Neural progenitor cell (in vitro differentiated cells): ENCODE results near the gene IDUA. TPM values are rescaled to one million over a fixed set of nuclear protein-coding genes. Genes with fewer than 3 reads are reported as not detected.

Experiments
- DNase-seq: peaks from one replicate; pipeline ENCODE4 v3.0.0-alpha.2; 2016; ENCODE audit warnings: low spot score
- H2AFZ ChIP-seq: fragments of 200-600 bp; sonication (generic); replicated peaks from 2 replicates; pipeline ENCODE4 v1.6.1; 2016; ENCODE audit warnings: antibody characterized with exemption
- H3F3A ChIP-seq: fragments of 200-600 bp; sonication (generic); 2 replicates; pipeline ENCODE4 v1.6.1; 2016; ENCODE audit warnings: antibody characterized with exemption, low read depth
- H3K27ac ChIP-seq: fragments of 200-600 bp; sonication (generic); 2 replicates; pipeline ENCODE4 v1.5.1; 2016; ENCODE audit warnings: mild to moderate bottlenecking
- H3K27me3 ChIP-seq: fragments of 200-600 bp; sonication (generic); 2 replicates; pipeline ENCODE4 v1.6.1; 2016; ENCODE audit warnings: mild to moderate bottlenecking, moderate library complexity
- H3K36me3 ChIP-seq: fragments of 200-600 bp; sonication (generic); 2 replicates; pipeline ENCODE4 v1.5.1; 2016
- H3K4me1 ChIP-seq: fragments of 200-600 bp; sonication (generic); 2 replicates; pipeline ENCODE4 v1.6.1; 2016; ENCODE audit warnings: mixed run types
- H3K4me2 ChIP-seq: fragments of 200-600 bp; sonication (generic); 2 replicates; pipeline ENCODE4 v1.6.1; 2016
- H3K4me3 ChIP-seq: fragments of 200-600 bp; sonication (generic); 2 replicates; pipeline ENCODE4 v1.5.1; 2016
- H3K79me2 ChIP-seq: fragments of 200-600 bp; sonication (generic); 2 replicates; pipeline ENCODE4 v1.6.1; 2016; ENCODE audit warnings: low read depth
- H3K9ac ChIP-seq: fragments of 200-600 bp; sonication (generic); 2 replicates; pipeline ENCODE4 v1.6.1; 2016
- H3K9me3 ChIP-seq: fragments of 200-600 bp; sonication (generic); 2 replicates; pipeline ENCODE4 v1.5.1; 2016; ENCODE audit warnings: low read depth
- H4K20me1 ChIP-seq: fragments of 200-600 bp; sonication (generic); 2 replicates; pipeline ENCODE4 v1.6.1; 2016; ENCODE audit warnings: low read depth
- H3K27ac Mint-ChIP-seq: 3 replicates; pipeline ENCODE4 v1.8.0; 2021; ENCODE audit warnings: mixed read lengths
- H3K27me3 Mint-ChIP-seq: 2 replicates; pipeline ENCODE4 v1.8.0; 2022; ENCODE audit warnings: low read depth, mild to moderate bottlenecking, inconsistent platforms, moderate library complexity, mixed read lengths; ENCODE audit not compliant: insufficient read depth
- H3K36me3 Mint-ChIP-seq: 3 replicates; pipeline ENCODE4 v1.8.0; 2021; ENCODE audit warnings: mixed read lengths
- H3K4me1 Mint-ChIP-seq: 3 replicates; pipeline ENCODE4 v1.8.0; 2021; ENCODE audit warnings: mixed read lengths
- H3K4me3 Mint-ChIP-seq: 3 replicates; pipeline ENCODE4 v1.8.0; 2021; ENCODE audit warnings: mild to moderate bottlenecking, moderate library complexity, mixed read lengths
- H3K9me3 Mint-ChIP-seq: 3 replicates; pipeline ENCODE4 v1.8.0; 2020; ENCODE audit warnings: mixed read lengths
- EZH2 ChIP-seq: fragments of 200-600 bp; sonication (generic); IDR thresholded peaks from 2 replicates; pipeline ENCODE4 v1.6.1; 2017; ENCODE audit warnings: antibody characterized with exemption, mild to moderate bottlenecking, moderate library complexity
- EZH2phosphoT487 ChIP-seq: fragments of 200-600 bp; sonication (generic); IDR thresholded peaks from 2 replicates; pipeline ENCODE4 v1.6.1; 2017; ENCODE audit warnings: antibody characterized with exemption
- total RNA-seq: library from RNA; depleted of rRNA; stranded (reverse); fragments of >200 nt; gene quantifications from 2 replicates; pipeline ENCODE4 v1.2.3, GENCODE V29; 2015; ENCODE audit warnings: low replicate concordance
- TF ChIP-seq, protein P1 (sequence below): fragments of 200-600 bp; sonication (generic); IDR thresholded peaks from 2 replicates; pipeline ENCODE4 v1.5.1; 2017; ENCODE audit warnings: antibody characterized with exemption, mild to moderate bottlenecking

Gene IDUA
- total RNA-seq, 1 donor from 2014 or later, result 0.47 TPM

DNA sequence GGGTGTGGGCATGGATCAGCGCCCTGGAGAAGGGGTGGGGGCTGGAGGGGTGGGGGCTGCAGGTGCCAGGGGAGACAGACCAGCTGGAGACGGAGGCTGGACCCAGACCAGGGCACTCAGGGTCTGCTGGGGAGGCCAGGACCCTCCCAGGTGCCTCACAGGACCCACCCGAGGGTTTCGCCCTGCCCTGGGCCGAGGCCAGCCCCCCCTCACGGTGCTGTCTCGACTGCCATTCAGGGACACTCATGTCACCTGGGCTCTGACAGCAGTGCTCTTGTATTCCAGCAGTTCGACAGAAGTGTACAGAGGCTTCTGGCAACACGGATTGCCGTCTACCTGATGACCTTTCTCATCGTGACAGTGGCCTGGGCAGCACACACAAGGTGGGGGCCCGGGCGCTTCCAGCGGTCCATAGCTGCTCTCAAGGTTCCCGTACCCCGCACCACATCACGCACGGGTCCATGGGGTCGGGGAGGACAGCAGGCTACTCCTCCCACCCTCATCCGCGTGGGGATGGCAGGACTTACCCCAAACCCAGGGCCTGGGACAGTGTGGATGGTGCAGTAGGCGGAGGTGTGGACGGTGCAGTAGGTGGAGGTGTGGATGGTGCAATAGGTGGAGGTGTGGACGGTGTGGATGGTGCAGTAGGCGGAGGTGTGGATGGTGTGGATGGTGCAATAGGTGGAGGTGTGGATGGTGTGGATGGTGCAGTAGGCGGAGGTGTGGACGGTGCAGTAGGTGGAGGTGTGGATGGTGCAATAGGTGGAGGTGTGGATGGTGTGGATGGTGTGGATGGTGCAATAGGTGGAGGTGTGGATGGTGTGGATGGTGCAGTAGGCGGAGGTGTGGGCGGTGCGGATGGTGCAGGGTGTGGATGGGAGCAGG lies 36.5 kb upstream of the IDUA start:
- Histone ChIP-seq H3K9me3 (no peaks in the 10 kb centered on the region), H2AFZ (no peak overlapping the region), H3K4me2 (no peak overlapping the region), H3K9ac (no peak overlapping the region), H4K20me1 (no peaks in the 10 kb centered on the region), H3K79me2 (no peaks in the 10 kb centered on the region), H3K4me3 (no peak overlapping the region), H3K27ac (no peak overlapping the region), H3K4me1 (peaks cover 9% of the 10 kb centered on the region), H3K27me3 (no peaks in the 10 kb centered on the region), H3K36me3 (no peaks in the 10 kb centered on the region), H3F3A (peaks cover 2% of the 10 kb centered on the region)
- TF ChIP-seq EZH2phosphoT487 (no peak), EZH2 (no peak)
- TF ChIP-seq, protein P1, sequence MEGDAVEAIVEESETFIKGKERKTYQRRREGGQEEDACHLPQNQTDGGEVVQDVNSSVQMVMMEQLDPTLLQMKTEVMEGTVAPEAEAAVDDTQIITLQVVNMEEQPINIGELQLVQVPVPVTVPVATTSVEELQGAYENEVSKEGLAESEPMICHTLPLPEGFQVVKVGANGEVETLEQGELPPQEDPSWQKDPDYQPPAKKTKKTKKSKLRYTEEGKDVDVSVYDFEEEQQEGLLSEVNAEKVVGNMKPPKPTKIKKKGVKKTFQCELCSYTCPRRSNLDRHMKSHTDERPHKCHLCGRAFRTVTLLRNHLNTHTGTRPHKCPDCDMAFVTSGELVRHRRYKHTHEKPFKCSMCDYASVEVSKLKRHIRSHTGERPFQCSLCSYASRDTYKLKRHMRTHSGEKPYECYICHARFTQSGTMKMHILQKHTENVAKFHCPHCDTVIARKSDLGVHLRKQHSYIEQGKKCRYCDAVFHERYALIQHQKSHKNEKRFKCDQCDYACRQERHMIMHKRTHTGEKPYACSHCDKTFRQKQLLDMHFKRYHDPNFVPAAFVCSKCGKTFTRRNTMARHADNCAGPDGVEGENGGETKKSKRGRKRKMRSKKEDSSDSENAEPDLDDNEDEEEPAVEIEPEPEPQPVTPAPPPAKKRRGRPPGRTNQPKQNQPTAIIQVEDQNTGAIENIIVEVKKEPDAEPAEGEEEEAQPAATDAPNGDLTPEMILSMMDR, result no peak
- H3K4me1 Mint-ChIP-seq, result peaks cover 10% of the 10 kb centered on the region
- H3K27ac Mint-ChIP-seq, result no peak overlapping the region
- peaks cover 3% of the 10 kb centered on the region for H3K27me3 Mint-ChIP-seq
- H3K9me3 Mint-ChIP-seq, result no peaks in the 10 kb centered on the region
- H3K36me3 Mint-ChIP-seq, result peaks cover 5% of the 10 kb centered on the region
- no peak overlapping the region for H3K4me3 Mint-ChIP-seq
- DNase-seq, result no peak

DNA sequence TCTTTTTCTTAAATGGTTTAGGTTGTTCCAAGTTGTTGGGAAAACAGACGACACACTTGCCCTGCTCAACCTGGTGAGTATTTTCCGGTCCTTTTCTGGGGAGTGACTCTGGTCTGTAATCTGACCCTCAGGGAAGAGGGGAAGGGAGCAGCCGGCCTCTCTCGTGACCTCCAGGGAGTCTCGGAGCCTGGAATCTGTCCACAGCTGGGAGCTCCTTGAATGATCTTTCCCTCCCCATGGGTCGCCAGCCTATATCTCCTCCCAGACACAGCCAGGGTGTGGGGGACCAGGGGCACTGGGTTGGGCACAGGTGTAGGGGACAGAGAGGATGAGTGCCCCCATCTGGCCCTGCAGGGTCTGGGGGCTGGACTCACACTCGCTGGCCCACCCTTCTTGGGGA lies 35.7 kb upstream of the IDUA start:
- no peaks in the 10 kb centered on the region for H3K27me3 ChIP-seq
- Mint-ChIP-seq H3K27ac (no peak overlapping the region), H3K4me3 (no peak overlapping the region), H3K27me3 (peaks cover 3% of the 10 kb centered on the region), H3K9me3 (no peaks in the 10 kb centered on the region), H3K36me3 (peaks cover 5% of the 10 kb centered on the region), H3K4me1 (peaks cover 3% of the 10 kb centered on the region)
- H3K4me3 ChIP-seq, result no peak overlapping the region
- no peak overlapping the region for H3K27ac ChIP-seq
- peak; percentile 48 for DNase-seq
- TF ChIP-seq EZH2, result no peak
- TF ChIP-seq EZH2phosphoT487, result no peak
- TF ChIP-seq, protein P1, result no peak
- no peaks in the 10 kb centered on the region for H3K79me2 ChIP-seq
- H3K4me2 ChIP-seq, result no peak overlapping the region
- no peak overlapping the region for H2AFZ ChIP-seq
- peaks cover 4% of the 10 kb centered on the region for H3K4me1 ChIP-seq
- no peak overlapping the region for H3K9ac ChIP-seq
- H3F3A ChIP-seq, result no peaks in the 10 kb centered on the region
- H3K36me3 ChIP-seq, result no peaks in the 10 kb centered on the region
- no peaks in the 10 kb centered on the region for H4K20me1 ChIP-seq
- H3K9me3 ChIP-seq, result no peaks in the 10 kb centered on the region

DNA sequence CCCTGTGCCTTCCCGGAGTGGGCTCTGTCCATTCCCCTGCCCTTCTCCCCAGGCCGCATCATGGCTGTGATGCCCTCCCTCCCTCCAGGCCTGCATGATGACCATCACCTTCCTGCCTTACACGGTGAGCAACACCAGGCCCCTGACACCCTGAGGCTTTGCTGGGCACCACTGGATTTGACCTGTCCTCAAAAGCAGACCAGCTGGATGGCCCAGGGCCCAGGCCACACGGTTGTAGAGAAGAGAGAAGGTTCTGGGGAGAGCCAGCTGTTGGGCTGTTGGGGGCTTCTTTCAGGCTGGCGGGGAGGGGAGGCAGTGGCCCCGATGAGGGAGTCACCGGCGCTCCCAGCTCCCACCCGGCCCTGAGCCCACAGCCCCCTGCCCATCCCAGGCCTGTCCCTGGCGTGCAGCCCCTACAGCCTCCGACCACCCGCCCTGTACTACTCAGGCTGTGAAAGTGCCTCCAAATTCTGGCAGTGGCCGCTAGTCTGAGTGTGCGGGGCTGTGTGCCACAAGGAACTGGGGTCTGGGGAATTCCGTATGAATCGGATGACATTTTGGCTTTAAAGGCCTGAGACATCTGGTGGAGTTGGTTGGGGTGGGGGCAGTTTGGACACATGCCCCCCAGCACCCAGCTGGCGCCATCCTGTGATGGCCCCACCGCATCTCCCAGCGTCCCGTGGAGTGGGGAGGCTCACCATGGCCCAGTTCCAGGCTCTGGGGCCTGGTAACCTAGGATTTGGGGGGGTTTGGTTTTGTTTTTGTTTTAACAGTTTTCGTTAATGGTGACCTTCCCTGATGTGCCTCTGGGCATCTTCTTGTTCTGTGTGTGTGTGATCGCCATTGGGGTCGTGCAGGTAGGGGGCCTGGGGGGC lies 35.0 kb upstream of the IDUA start:
- TF ChIP-seq, protein P1, result no peak
- no peak for TF ChIP-seq EZH2phosphoT487
- no peak for TF ChIP-seq EZH2
- no peaks in the 10 kb centered on the region for H3K36me3 ChIP-seq
- Mint-ChIP-seq H3K27ac (no peak overlapping the region), H3K4me3 (no peak overlapping the region), H3K4me1 (peaks cover 3% of the 10 kb centered on the region), H3K27me3 (peaks cover 3% of the 10 kb centered on the region), H3K9me3 (no peaks in the 10 kb centered on the region), H3K36me3 (peaks cover 7% of the 10 kb centered on the region)
- no peak overlapping the region for H3K9ac ChIP-seq
- H2AFZ ChIP-seq, result no peak overlapping the region
- H3K9me3 ChIP-seq, result no peaks in the 10 kb centered on the region
- no peaks in the 10 kb centered on the region for H3K79me2 ChIP-seq
- H3K27ac ChIP-seq, result no peak overlapping the region
- no peak overlapping the region for H3K4me3 ChIP-seq
- H3K27me3 ChIP-seq, result no peaks in the 10 kb centered on the region
- peaks cover 4% of the 10 kb centered on the region for H3K4me1 ChIP-seq
- no peaks in the 10 kb centered on the region for H3F3A ChIP-seq
- DNase-seq, result no peak
- H3K4me2 ChIP-seq, result no peak overlapping the region
- H4K20me1 ChIP-seq, result no peaks in the 10 kb centered on the region
